HG02623 (cell line): Measurements from ENCODE around the gene COMT.

Source experiments
- ATAC-seq: cut with Tn5 transposase; IDR thresholded peaks from one replicate; pipeline ENCODE4 v1.9.1; 2021; ENCODE audit warnings: moderate library complexity; ENCODE audit not compliant: unreplicated experiment

The COMT gene

DNA sequence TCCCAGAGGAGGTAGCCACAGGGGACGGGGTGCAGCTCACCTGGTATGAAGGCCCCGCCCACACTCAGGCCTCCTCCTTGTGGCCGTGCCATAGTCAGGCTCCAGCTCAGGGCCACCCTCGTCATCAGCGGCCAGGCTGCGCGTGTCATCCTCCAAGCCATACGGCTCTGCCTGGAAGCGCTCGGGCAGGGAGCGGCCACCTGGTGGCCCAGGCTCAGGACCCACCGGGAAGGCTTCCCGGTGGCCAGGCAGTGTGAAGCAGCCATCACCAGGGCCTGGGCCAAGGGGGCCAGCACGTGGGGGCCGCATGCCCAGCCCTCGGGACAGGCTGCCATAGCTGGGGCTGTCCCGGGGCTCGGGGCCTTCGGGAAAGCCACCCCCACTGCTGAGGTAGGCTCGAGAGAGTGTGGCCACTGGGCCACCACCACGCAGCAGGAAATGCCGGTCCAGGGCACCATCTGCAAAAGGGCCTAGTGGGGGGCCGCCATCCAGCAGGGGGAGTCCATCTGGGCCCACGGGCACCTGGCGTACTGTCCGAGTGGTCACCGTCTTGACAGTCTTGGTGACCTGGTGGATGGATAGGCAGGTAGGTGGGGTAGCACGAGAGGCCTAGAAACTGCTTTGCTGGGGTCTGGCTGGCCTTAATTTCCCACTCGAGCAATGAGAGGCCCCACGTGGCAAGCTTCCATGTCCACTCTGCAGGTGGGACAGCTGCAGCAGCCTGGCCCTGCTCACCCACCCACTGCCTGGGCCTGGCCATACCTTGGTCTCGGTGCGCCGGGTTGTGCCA is 39.8 kb downstream of the COMT start:
- no peak for ATAC-seq

DNA sequence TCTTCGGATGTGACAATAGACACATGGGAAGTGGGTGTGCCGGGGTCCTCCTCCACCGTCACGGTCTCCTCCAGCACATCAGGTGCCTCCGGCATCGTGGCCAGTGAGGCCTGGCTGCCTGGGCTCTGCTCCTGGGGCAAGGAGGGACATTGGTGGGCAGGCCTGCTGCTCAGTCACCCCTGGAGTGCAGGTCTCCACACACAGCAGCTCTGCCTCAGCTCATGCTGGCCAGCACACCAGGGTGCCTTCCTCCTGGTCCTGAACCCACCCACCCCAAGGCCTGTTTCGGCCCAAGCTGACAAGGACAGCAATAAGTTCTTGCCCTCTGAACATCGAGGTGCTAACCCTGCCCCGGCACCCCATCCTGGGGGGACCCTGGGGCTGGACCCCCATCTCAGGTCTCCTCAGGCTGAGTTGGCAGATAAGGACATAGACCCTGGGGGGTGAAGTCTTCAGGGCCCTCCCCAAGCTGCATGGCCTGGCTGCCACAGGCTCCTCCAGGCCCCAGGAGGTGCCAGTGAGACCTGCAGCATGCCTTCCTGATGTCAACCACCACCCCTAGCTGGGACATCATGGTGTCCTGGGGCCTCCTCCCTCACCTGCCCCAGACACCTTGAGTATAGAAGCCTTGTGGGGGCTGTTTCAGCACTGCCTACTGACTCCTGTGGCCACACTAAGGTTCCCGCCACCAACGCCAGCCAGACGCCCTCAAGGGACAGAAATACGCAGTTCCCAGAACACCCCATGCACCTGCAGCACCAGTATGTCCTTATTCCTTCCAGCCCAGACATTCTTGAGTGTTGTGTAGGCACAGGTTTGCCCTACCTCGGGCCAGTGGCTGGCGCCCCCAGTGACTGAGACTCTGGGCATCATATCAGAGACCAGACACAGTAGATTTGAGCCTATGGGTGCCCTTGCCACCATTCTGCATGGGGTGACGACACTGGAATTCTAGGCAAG is 40.7 kb downstream of the COMT start:
- no peak for ATAC-seq

- ATAC-seq: no peak
Observed at GRCh38 chr22:19982991-19983578, 41.5 kb downstream of the COMT start.

DNA sequence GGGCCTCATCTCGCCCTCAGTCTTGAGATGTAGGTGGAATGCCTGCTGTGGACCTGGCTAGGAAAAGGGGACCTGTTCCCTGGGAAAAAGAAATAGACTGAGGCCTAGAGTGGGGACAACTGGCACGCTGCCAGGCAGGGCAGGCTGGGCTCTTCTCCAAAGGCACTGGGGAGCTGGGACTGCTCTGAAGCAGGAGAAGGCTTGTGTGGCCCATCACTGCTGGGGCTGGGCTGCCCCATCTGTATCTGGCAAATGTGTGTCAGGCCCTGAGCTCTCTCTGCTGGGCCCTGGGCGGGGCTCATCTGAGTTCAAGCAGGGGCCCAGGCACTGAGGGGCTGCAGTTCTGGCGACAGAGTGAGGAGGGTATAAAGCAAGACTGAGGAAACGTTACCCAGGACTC is 42.2 kb downstream of the COMT start:
- no peak for ATAC-seq

- no peak for ATAC-seq
Observed at GRCh38 chr22:19984201-19984753, 42.7 kb downstream of the COMT start.

GRCh38 chr22:19984851-19985811 is 43.6 kb downstream of the COMT start:
- no peak for ATAC-seq

DNA sequence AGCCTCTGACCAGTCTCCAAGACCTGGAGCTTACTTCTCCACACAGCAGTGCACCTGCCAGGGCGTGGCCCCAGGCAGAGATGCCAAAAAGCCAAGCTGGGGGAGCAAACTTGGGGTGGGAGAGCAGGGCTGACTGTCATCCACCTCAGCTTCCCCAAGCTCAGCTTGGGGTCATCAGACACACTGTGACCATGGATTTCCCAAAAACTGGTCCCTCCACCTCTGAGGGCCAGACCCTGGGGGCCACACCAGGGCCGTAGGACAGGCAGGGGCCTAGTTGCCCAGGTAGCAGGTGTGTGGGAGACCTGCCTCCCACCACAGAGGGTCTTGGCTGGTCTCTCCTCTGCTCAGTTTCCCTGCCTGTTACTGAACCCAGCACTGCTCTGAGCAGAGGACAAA is 44.4 kb downstream of the COMT start:
- no peak for ATAC-seq

- no peak for ATAC-seq
Observed at GRCh38 chr22:19986410-19987341, 45.1 kb downstream of the COMT start.

DNA sequence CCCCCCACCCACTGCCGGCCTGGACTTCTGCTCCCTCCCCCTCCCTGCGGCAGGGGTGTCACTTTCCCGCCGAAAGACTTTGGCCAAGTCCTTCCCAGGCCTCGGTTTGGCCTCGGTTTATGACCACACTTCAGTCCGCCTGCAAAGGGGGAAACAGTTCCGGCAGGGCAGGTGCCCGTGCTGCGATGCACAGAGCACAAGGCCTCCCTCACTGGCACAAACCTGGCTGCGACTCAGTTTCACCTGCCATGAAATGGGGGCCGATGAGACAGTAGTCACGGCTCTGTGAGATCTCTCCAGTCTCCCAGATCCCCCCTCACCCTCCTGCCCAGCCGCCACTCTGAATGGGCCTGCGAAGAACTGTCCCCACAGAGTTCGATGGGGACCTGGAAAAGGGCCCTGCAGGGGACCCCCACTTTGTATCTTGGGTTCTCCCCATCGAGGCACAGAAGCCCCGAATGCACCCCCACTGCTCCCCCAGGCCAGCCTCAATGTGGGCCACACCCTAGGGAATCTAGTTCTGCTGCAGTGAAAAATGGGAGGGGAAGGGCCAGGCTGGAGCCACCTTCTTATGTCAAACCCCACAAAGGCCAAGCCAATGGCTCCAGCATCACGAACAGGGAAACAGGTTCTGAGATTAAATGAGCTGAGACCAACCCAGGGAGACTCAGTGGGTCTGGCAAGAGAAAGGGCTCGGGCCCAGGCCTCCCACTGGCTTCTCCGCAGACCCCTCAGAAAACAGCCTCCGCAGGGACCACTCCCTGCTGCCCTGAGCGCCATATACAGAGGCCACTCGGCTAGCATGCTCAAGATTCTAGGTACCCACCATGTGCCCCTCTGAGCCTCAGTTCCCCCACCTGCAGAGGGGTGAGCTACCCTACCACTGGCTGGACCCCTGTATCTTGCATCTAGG is 46.1 kb downstream of the COMT start:
- ATAC-seq: no peak

GRCh38 chr22:19988331-19988808 is 46.8 kb downstream of the COMT start:
- ATAC-seq: no peak

DNA sequence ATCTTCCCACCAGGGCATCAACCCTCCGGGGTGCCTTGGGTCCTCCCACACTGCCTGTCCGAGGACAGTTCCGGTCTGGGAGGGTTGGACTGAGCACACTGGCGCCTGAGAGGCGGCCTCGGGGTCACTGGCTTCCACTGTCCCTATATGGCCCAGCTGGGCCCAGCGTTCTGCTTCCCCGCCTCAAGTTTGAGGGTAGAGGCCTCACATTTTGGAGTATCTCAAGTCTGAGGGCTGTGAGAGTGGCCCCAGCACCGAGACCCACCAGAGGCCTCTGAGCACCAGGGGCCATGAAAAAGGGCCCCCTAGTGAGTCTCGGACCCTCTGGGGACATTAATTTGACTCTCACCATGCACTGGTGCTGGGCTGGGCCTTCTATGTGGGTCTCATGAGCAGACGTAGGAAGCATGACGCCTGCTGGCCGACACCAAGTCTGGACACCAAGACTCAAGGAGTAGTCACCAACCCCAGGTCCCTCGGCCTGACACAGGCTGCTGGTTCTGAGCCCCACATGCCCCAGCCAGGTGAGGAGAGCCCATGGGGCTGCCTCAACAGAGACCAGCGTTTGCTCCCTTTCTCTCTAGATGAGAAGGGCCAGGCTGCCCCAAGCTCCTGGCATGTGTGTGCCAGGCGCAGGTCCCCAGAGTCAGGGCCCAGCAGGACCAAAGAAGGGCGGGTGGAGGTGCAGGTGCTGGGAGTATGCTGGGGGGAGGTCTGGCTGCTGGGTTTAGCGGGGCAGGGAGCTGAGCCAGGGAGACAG is 47.6 kb downstream of the COMT start:
- ATAC-seq: no peak

DNA sequence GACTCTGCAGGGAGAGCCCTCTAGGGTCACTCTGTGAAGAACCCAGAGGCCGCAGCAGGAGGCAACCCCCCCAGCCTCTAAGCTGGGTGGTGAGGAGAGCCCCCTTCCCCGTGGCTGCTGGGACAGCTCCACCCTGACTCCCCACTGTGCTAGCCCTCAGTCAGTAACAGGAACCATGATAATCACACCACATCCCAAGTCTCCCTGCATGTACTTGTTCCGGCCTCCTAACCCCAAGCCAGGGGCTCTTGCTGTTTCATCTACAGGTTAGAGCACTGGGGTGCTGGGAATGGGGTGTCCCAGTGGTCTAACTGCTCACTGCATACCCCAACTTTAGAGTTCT is 48.1 kb downstream of the COMT start:
- no peak for ATAC-seq

DNA sequence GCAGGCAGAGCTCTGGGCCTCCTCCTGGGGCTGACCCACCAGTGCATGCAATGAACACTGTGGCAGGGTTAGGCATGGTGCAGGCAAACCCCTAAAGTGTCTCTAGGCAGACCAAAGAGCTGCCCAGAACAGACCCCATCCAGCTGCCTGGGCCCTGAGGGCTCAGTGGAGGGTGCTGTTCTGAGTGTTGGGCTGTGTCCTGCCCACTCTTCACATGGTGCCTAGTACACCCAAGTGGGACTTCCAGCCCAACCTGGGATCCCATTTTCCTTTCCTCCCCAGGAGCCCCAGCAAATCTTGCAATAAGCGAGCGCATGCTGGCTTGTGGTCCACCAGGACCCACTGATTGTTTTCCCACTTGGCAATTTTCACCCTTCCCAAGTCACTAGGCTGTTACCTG is 48.6 kb downstream of the COMT start:
- no peak for ATAC-seq

DNA sequence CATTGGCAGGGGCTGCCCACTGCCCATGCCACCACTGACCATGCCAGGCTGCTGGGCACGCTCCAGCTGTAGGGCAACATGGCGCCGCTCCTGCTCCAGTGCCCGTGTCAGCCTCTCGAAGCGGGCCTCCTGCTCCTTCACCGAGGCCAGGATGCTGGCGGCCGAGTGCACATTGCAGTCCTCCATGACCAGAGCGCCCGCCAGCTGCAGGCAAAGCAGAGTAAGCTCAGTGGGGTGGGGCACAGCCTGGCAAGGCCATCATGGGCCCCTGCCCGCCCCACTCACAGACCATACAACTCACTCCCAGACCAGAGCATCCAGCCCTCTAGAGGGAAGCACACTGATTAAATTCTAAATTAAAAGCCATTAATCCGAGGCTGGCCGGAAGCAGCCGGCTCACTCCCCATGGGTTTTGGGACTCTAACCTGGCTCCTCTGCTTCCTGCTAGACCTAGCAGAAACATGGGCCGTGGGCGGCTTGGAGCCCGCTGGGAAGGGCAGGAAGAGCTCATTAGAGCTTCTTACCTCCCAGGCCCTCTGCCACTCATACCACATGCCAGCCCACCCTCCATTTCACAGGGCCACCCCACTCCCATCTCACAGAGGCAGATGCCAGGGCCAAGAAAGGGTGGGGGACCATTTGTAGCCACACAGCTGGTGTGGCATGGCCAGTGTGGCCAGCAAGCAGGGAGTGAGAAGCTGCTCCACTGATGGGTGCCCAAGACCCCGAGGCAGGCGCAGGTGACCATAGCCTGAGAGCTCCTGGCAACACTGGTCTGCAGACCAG is 49.2 kb downstream of the COMT start:
- no peak for ATAC-seq

DNA sequence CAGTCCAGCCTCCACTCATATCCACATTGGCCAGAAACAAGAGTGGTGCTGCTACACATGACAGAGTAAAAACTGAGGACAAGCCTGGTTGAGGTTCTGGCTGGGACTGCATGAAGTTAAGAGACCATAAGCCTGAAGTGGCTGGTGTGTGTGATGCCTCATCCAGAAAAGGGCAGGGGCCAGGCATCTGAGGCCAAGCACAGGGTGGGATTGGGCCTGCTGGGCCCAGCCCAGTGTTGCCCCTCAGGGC is 49.7 kb downstream of the COMT start:
- ATAC-seq: no peak

GRCh38 chr22:19991645-19992451 is 50.3 kb downstream of the COMT start:
- ATAC-seq: no peak
